Measurements from ENCODE around the gene GAA.

GRCh38 chr17:80102664-80103448, 1.5 kb downstream of the GAA start:
- TF ChIP-seq POLR2A (IDR thresholded peaks at IDR 0.05) (no peak), CTCF (IDR thresholded peaks at IDR 0.05 in 8 of 11, conservative IDR thresholded peaks at IDR 0.05 in 3 of 11) (no peak), POLR2AphosphoS5 (IDR thresholded peaks at IDR 0.05) (no peak)

All from spleen (tissue), 7 donors.